NCI-H460 (cell line): ENCODE measurements around the gene APH1B. TPM values are rescaled to one million over a fixed set of nuclear protein-coding genes. Genes with fewer than 3 reads are reported as not detected.
"Not testable (repeated sequence)": the region's sequence is repeated elsewhere in the genome, so short reads cannot be mapped to it uniquely, and the experiment has no call there.

Source experiments
- DNase-seq: peaks from one replicate; pipeline ENCODE4 v3.0.0-alpha.2; 2016; ENCODE audit warnings: low read depth; ENCODE audit errors: extremely low read depth
- polyA plus RNA-seq: library from polyadenylated mRNA; depleted of rRNA; stranded (reverse); fragments of >200 nt; gene quantifications from 2 replicates; pipeline ENCODE4 v1.2.3, GENCODE V29; 2014; cell fraction: nucleus; rRNA removed
- total RNA-seq: library from RNA; depleted of rRNA; stranded (reverse); fragments of >200 nt; shearing (Covaris generic); gene quantifications from 2 replicates; pipeline ENCODE4 v1.2.3, GENCODE V29; 2014; rRNA removed

APH1B gene
- 6.6 and 8.2 TPM in 2 replicates for total RNA-seq
- polyA plus RNA-seq: 4.2 and 12.2 TPM in 2 replicates

- peak; percentile 55 for DNase-seq
These were observed at the start of gene APH1B for GRCh38 chr15:63277038-63277892. APH1B (plus strand) TSS chr15:63277605; CDS start chr15:63277624, 19 bp downstream.

GRCh38 chr15:63227689-63228088, 49.7 kb upstream of the APH1B start:
- no peak for DNase-seq

GRCh38 chr15:63231206-63231605, 46.2 kb upstream of the APH1B start:
- no peak for DNase-seq

- no peak for DNase-seq
These were observed 45.7 kb upstream of the APH1B start for GRCh38 chr15:63231706-63232105.

GRCh38 chr15:63232405-63232804, 45.0 kb upstream of the APH1B start:
- no peak for DNase-seq

- DNase-seq: no peak
These were observed 44.5 kb upstream of the APH1B start for GRCh38 chr15:63232943-63233342.

- no peak for DNase-seq
These were observed 43.6 kb upstream of the APH1B start for GRCh38 chr15:63233667-63234423.

GRCh38 chr15:63234451-63234870, 42.9 kb upstream of the APH1B start:
- DNase-seq: no peak

GRCh38 chr15:63236272-63236671, 41.1 kb upstream of the APH1B start:
- DNase-seq: no peak

GRCh38 chr15:63237086-63237485, 40.3 kb upstream of the APH1B start:
- not testable (repeated sequence) for DNase-seq

- DNase-seq: no peak
These were observed 39.2 kb upstream of the APH1B start for GRCh38 chr15:63238171-63238570.

GRCh38 chr15:63238796-63239195, 38.6 kb upstream of the APH1B start:
- DNase-seq: no peak

- no peak for DNase-seq
These were observed 37.3 kb upstream of the APH1B start for GRCh38 chr15:63240109-63240508.

- no peak for DNase-seq
These were observed 36.1 kb upstream of the APH1B start for GRCh38 chr15:63241316-63241715.

- no peak for DNase-seq
These were observed 34.3 kb upstream of the APH1B start for GRCh38 chr15:63243101-63243500.

- DNase-seq: no peak
These were observed 33.6 kb upstream of the APH1B start for GRCh38 chr15:63243776-63244175.

GRCh38 chr15:63244399-63244798, 33.0 kb upstream of the APH1B start:
- DNase-seq: no peak

- no peak for DNase-seq
These were observed 32.3 kb upstream of the APH1B start for GRCh38 chr15:63244976-63245645.

- DNase-seq: peak; percentile 60
These were observed 30.5 kb upstream of the APH1B start for GRCh38 chr15:63246691-63247469.

- no peak for DNase-seq
These were observed 27.0 kb upstream of the APH1B start for GRCh38 chr15:63250312-63250965.
